Esophagus muscularis mucosa (tissue), 3 donors: ENCODE measurements around the gene SERINC5.

Experiments
- POLR2AphosphoS5 ChIP-seq, 2 donors: sonication (generic); formaldehyde crosslinking; IDR thresholded peaks; one replicate each; pipeline ENCODE4 v1.6.1; 2017; ENCODE audit warnings: antibody characterized with exemption in 2 of 2
- TF ChIP-seq, protein P1 (sequence below), 3 experiments: fragments of 200-600 bp in 2 of 3; fragments of 450-650 bp in 1 of 3; sonication (generic) in 2 of 3; IDR thresholded peaks; one replicate each; pipeline ENCODE4 v1.5.1; 2017 to 2019; ENCODE audit warnings: antibody characterized with exemption in 3 of 3, mild to moderate bottlenecking in 2 of 3, moderate library complexity in 1 of 3

DNA sequence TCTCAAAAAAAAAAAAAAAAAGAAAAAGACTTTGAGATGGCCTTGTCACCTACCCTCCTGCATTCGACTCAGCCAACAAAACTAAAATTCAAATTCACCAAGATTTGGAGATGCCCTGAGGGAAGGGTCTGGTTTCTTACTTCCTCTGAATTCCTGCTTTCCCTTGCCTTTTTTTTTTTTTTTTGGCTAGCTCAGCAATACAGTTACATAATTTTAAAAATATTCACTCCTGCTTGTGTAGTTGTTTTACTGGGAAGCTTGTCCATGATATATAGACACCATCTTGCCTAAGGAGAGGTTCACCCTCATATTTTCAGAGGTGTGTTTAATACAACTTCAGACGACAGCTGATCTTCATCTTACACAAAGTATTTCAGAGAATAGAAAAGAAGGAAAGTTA lies 21.3 kb upstream of the SERINC5 start:
- no peak for TF ChIP-seq POLR2AphosphoS5 (IDR thresholded peaks at IDR 0.05)
- TF ChIP-seq, protein P1, sequence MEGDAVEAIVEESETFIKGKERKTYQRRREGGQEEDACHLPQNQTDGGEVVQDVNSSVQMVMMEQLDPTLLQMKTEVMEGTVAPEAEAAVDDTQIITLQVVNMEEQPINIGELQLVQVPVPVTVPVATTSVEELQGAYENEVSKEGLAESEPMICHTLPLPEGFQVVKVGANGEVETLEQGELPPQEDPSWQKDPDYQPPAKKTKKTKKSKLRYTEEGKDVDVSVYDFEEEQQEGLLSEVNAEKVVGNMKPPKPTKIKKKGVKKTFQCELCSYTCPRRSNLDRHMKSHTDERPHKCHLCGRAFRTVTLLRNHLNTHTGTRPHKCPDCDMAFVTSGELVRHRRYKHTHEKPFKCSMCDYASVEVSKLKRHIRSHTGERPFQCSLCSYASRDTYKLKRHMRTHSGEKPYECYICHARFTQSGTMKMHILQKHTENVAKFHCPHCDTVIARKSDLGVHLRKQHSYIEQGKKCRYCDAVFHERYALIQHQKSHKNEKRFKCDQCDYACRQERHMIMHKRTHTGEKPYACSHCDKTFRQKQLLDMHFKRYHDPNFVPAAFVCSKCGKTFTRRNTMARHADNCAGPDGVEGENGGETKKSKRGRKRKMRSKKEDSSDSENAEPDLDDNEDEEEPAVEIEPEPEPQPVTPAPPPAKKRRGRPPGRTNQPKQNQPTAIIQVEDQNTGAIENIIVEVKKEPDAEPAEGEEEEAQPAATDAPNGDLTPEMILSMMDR (IDR thresholded peaks at IDR 0.05): no peak
